Activated CD8-positive, alpha-beta memory T cell treated with anti-CD3 and anti-CD28 coated beads for 1 hour (primary cell): Measurements from ENCODE around the gene LRRC4B.
"Not testable (repeated sequence)": the region's sequence is repeated elsewhere in the genome, so short reads cannot be mapped to it uniquely, and the experiment has no call there.

Experiments used
- DNase-seq, 2 donors: peaks; one replicate each; pipeline ENCODE4 v3.0.0-alpha.2; 2020; ENCODE audit warnings: low read depth in 1 of 2; ENCODE audit errors: extremely low read depth in 1 of 2

Gene LRRC4B

GRCh38 chr19:50489461-50490011 lies 78.7 kb downstream of the LRRC4B start:
- no peak for DNase-seq

- DNase-seq = no peak
These were observed 79.6 kb downstream of the LRRC4B start for GRCh38 chr19:50488389-50489194.

GRCh38 chr19:50486823-50487515 lies 81.3 kb downstream of the LRRC4B start:
- peak in 1 of 2 donors; percentile 37 for DNase-seq

GRCh38 chr19:50485284-50485955 lies 82.8 kb downstream of the LRRC4B start:
- no peak for DNase-seq

- DNase-seq = no peak
These were observed 85.3 kb downstream of the LRRC4B start for GRCh38 chr19:50482916-50483315.

GRCh38 chr19:50482271-50482855 lies 85.9 kb downstream of the LRRC4B start:
- no peak for DNase-seq

GRCh38 chr19:50481351-50482149 lies 86.7 kb downstream of the LRRC4B start:
- DNase-seq = no peak

GRCh38 chr19:50480281-50481111 lies 87.7 kb downstream of the LRRC4B start:
- DNase-seq = no peak

GRCh38 chr19:50479761-50480251 lies 88.4 kb downstream of the LRRC4B start:
- DNase-seq = no peak

GRCh38 chr19:50478901-50479715 lies 89.1 kb downstream of the LRRC4B start:
- no peak for DNase-seq

- DNase-seq = no peak
These were observed 90.3 kb downstream of the LRRC4B start for GRCh38 chr19:50477751-50478515.

GRCh38 chr19:50476907-50477238 lies 91.4 kb downstream of the LRRC4B start:
- DNase-seq = no peak

- peak; percentile 83 to 86 for DNase-seq
These were observed 91.9 kb downstream of the LRRC4B start, which contains the start of the genes EMC10 and GARIN5A for GRCh38 chr19:50476224-50476906. EMC10 (plus strand) TSS chr19:50476507; CDS start chr19:50476545, 38 bp downstream. GARIN5A (minus strand) TSS chr19:50476848; CDS start chr19:50476388, 460 bp downstream.

- no peak for DNase-seq
These were observed 92.5 kb downstream of the LRRC4B start for GRCh38 chr19:50475736-50476223.

- DNase-seq = no peak
These were observed 93.1 kb downstream of the LRRC4B start for GRCh38 chr19:50475101-50475568.

- DNase-seq = not testable (repeated sequence)
These were observed 94.9 kb downstream of the LRRC4B start for GRCh38 chr19:50473336-50473735.

GRCh38 chr19:50468818-50469217 lies 99.4 kb downstream of the LRRC4B start:
- no peak for DNase-seq
